ENCODE results near the gene TBC1D20. TPM values are rescaled to one million over a fixed set of nuclear protein-coding genes. Genes with fewer than 3 reads are reported as not detected.

TBC1D20 gene
- total RNA-seq, 1 experiment from 2014 or later = 18.7 TPM

DNA sequence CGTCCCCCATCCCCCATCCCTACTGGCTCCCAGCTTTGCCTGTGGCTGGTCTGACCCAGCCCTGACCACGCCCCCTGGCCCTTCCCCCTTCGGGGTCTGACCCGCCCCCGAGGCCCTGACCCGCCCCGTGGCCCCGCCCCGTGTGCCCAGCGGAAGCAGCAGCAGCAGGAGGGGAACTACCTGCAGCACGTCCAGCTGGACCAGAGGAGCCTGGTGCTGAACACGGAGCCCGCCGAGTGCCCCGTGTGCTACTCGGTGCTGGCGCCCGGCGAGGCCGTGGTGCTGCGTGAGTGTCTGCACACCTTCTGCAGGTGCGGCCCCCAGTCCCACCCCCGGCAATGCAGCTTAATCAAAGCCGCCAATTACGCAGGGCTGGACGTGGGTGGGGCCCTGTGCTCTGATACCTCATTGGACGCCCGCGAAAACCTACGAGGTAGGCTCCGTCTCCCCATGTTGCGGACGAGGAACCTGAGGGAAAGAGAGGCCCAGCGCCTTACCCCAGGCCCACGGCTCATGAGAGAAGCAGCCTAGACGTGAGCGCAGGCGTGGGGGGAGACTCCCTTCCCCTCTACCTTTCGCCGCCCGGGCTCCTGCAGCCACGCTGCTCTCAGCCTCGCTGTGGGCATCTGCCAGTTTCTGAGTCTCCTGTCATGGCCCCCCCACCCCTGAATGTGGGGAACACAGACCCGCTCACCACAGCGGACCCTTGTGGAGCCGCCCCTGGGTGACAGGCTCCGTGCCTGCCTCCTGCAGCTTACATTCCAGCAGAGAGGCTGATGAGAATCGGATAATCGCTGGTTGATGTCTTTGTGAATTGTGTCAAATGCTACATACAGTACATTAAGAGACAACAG, 41.4 kb downstream of the TBC1D20 start:
- CTCF ChIA-PET = no interaction called here
- TF ChIP-seq, protein P1, sequence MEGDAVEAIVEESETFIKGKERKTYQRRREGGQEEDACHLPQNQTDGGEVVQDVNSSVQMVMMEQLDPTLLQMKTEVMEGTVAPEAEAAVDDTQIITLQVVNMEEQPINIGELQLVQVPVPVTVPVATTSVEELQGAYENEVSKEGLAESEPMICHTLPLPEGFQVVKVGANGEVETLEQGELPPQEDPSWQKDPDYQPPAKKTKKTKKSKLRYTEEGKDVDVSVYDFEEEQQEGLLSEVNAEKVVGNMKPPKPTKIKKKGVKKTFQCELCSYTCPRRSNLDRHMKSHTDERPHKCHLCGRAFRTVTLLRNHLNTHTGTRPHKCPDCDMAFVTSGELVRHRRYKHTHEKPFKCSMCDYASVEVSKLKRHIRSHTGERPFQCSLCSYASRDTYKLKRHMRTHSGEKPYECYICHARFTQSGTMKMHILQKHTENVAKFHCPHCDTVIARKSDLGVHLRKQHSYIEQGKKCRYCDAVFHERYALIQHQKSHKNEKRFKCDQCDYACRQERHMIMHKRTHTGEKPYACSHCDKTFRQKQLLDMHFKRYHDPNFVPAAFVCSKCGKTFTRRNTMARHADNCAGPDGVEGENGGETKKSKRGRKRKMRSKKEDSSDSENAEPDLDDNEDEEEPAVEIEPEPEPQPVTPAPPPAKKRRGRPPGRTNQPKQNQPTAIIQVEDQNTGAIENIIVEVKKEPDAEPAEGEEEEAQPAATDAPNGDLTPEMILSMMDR (IDR thresholded peaks at IDR 0.05; ENCODE audit: unreplicated experiment) = no peak
- BruUV-seq (replicated peaks) = no TSS peak
- H3K4me3 Mint-ChIP-seq (ENCODE audit: low read depth, unreplicated experiment) = no peak overlapping the region
- no peaks in the 10 kb centered on the region for H3K27me3 Mint-ChIP-seq (ENCODE audit: unreplicated experiment)
- H3K4me1 Mint-ChIP-seq (ENCODE audit: low read depth, unreplicated experiment) = peaks cover 7% of the 10 kb centered on the region
- peaks cover 90% of the 10 kb centered on the region for H3K36me3 Mint-ChIP-seq (ENCODE audit: insufficient read depth, unreplicated experiment)
- DNase-seq = peak; percentile 47
- H3K9me3 Mint-ChIP-seq (ENCODE audit: low read depth, unreplicated experiment) = no peaks in the 10 kb centered on the region
- intact Hi-C loops (cut with micrococcal nuclease; ENCODE audit: unreplicated experiment) = no loop called here
- peak overlapping the region; percentile 71 for H3K27ac Mint-ChIP-seq (ENCODE audit: unreplicated experiment)

DNA sequence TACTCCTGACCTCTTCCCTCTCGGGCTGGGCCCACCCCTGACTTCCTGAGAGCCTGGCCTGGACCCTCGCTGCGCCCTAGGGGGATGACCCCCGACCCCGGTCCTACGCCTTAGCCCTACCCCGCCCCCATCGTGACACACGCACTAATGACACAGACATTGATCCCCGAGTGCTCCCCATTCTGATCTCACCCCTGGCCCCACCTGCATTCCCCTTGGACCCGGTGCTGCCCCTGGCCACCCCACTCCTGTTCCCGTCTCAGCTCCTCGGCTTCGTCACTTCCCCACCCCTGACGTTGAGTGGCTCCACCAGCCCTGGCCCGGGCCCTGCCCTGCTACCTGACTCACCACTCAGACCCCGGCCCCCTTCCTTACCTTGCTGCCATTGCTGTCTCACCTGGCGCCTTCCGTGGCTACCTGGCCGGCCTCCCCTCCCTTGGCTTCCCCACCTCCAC, 42.1 kb downstream of the TBC1D20 start:
- H3K9me3 Mint-ChIP-seq (ENCODE audit: low read depth, unreplicated experiment) = no peaks in the 10 kb centered on the region
- peaks cover 7% of the 10 kb centered on the region for H3K4me1 Mint-ChIP-seq (ENCODE audit: low read depth, unreplicated experiment)
- intact Hi-C loops (cut with micrococcal nuclease; ENCODE audit: unreplicated experiment) = no loop called here
- H3K27me3 Mint-ChIP-seq (ENCODE audit: unreplicated experiment) = no peaks in the 10 kb centered on the region
- CTCF ChIA-PET = no interaction called here
- BruUV-seq (replicated peaks) = no TSS peak
- H3K36me3 Mint-ChIP-seq (ENCODE audit: insufficient read depth, unreplicated experiment) = peaks cover 90% of the 10 kb centered on the region
- TF ChIP-seq, protein P1 (IDR thresholded peaks at IDR 0.05; ENCODE audit: unreplicated experiment) = no peak
- DNase-seq = no peak
- no peak overlapping the region for H3K4me3 Mint-ChIP-seq (ENCODE audit: low read depth, unreplicated experiment)
- H3K27ac Mint-ChIP-seq (ENCODE audit: unreplicated experiment) = no peak overlapping the region

DNA sequence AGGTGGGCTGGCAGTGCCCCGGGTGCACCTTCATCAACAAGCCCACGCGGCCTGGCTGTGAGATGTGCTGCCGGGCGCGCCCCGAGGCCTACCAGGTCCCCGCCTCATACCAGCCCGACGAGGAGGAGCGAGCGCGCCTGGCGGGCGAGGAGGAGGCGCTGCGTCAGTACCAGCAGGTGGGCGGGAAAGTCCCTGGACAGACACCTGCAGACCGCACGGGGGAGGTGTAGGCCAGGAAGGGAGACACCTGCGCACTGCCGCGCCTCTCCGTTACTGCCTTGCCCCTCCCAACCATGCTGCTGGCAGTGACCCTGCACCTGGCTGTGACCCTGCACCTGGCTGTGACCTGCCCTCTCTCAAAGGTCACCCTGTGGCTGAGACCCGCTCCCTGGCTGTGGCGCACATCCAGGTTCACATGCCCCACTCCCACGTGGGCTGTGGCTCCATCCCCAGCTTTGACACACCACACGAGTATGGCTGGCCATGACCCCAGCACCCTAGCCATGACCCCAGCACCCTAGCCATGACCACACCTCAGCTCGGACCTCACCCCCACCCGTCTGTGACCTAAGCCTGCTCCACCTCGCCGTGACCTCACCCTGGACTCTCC, 42.7 kb downstream of the TBC1D20 start:
- H3K36me3 Mint-ChIP-seq (ENCODE audit: insufficient read depth, unreplicated experiment) = peaks cover 86% of the 10 kb centered on the region
- peaks cover 7% of the 10 kb centered on the region for H3K4me1 Mint-ChIP-seq (ENCODE audit: low read depth, unreplicated experiment)
- H3K27me3 Mint-ChIP-seq (ENCODE audit: unreplicated experiment) = no peaks in the 10 kb centered on the region
- no peak for DNase-seq
- H3K4me3 Mint-ChIP-seq (ENCODE audit: low read depth, unreplicated experiment) = no peak overlapping the region
- CTCF ChIA-PET = no interaction called here
- TF ChIP-seq, protein P1 (IDR thresholded peaks at IDR 0.05; ENCODE audit: unreplicated experiment) = no peak
- no TSS peak for BruUV-seq (replicated peaks)
- H3K27ac Mint-ChIP-seq (ENCODE audit: unreplicated experiment) = no peak overlapping the region
- no peaks in the 10 kb centered on the region for H3K9me3 Mint-ChIP-seq (ENCODE audit: low read depth, unreplicated experiment)
- intact Hi-C loops (cut with micrococcal nuclease; ENCODE audit: unreplicated experiment) = no loop called here

DNA sequence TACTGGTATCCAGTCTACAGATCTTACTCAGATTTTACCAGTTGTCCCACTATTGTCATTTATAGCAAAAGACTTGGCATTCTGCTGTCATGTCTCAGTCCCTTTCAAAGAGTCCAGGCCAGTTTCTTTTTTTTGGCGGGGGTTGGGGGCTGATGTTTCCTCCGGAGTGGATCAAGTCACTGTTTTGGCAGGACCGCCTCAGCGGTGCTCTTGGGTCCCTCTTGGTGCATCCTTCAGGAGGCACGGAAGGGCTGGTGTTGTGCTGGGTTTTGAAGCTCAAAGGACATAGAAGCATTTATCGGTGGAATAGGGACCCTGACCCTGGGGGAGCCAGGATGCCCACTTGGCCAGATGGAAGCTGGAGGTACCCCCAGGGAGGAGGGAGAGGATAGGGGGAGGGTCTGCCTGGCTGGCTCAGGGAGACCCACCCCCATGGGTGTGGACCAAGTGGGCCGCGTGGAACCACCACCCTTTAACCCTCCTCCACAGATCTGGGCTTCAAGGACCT, 43.4 kb downstream of the TBC1D20 start:
- no peak overlapping the region for H3K4me3 Mint-ChIP-seq (ENCODE audit: low read depth, unreplicated experiment)
- intact Hi-C loops (cut with micrococcal nuclease; ENCODE audit: unreplicated experiment) = no loop called here
- no peak for DNase-seq
- TF ChIP-seq, protein P1 (IDR thresholded peaks at IDR 0.05; ENCODE audit: unreplicated experiment) = no peak
- no peak overlapping the region for H3K27ac Mint-ChIP-seq (ENCODE audit: unreplicated experiment)
- no peaks in the 10 kb centered on the region for H3K27me3 Mint-ChIP-seq (ENCODE audit: unreplicated experiment)
- H3K9me3 Mint-ChIP-seq (ENCODE audit: low read depth, unreplicated experiment) = no peaks in the 10 kb centered on the region
- H3K36me3 Mint-ChIP-seq (ENCODE audit: insufficient read depth, unreplicated experiment) = peaks cover 85% of the 10 kb centered on the region
- CTCF ChIA-PET = no interaction called here
- no TSS peak for BruUV-seq (replicated peaks)
- peaks cover 11% of the 10 kb centered on the region for H3K4me1 Mint-ChIP-seq (ENCODE audit: low read depth, unreplicated experiment)
